Left ventricle myocardium inferior (tissue), 1 donor: Measurements from ENCODE around the gene EBP. TPM values are rescaled to one million over a fixed set of nuclear protein-coding genes. Genes with fewer than 3 reads are reported as not detected.
A peak's percentile ranks its signal among the peaks of the same experiment; 100 is the strongest.

Experiments used
- DNase-seq: peaks from one replicate; pipeline ENCODE4 v3.0.0-alpha.2; 2020
- H3K27ac ChIP-seq: fragments of 200-600 bp; replicated peaks from 2 replicates; pipeline ENCODE4 v1.8.0; 2021
- H3K27me3 ChIP-seq: fragments of 200-600 bp; 2 replicates; pipeline ENCODE4 v1.8.0; 2021; ENCODE audit warnings: low read depth
- H3K36me3 ChIP-seq: fragments of 200-600 bp; 2 replicates; pipeline ENCODE4 v1.8.0; 2021
- H3K4me1 ChIP-seq: fragments of 200-600 bp; 2 replicates; pipeline ENCODE4 v1.8.0; 2021
- H3K4me3 ChIP-seq: fragments of 200-600 bp; 2 replicates; pipeline ENCODE4 v1.8.0; 2021; ENCODE audit warnings: mild to moderate bottlenecking, moderate library complexity
- H3K9me3 ChIP-seq: fragments of 200-600 bp; replicated peaks from 2 replicates; pipeline ENCODE4 v1.8.0; 2021
- intact Hi-C: fragments of 100-400 bp; cut with micrococcal nuclease; formaldehyde crosslinking; loops from one replicate; pipeline ENCODE4 v1.11.0; 2022
- total RNA-seq: library from RNA; stranded (reverse); fragmentation: NEBNext Ultra II Directional; extraction: Animal tissue kit (Norgen Biotek cat#: 25700); gene quantifications from one replicate; pipeline ENCODE4 v1.2.1, GENCODE V29; 2021
- TF ChIP-seq, protein P1 (sequence below): fragments of 200-600 bp; IDR thresholded peaks from 2 replicates; pipeline ENCODE4 v1.8.0; 2021; ENCODE audit warnings: antibody characterized with exemption, mild to moderate bottlenecking, borderline replicate concordance
- donor health status: DM: no; HTN: yes; CAD: no; lungs with severe emphysema.

The EBP gene
- total RNA-seq, 1 donor from 2014 or later: 48.9 TPM

DNA sequence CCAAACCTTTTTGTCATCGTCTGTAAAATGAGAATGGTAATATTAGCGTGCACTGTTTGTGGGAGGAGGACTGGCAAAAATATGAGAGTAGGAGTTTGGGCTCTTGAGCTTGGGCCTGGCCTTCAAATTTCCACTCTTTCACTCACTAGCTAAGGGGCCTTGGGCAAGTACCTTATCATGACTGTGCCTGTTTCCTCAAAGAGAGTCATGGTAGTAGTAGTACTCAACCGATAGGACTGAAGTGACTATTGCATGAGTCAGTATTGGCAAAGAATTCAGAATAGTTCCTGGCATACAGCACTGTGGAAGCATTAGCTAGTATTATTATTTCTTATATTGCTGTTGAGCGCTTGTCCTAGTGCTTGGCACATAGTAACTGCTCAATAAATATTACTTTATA is 36.7 kb downstream of the EBP start:
- TF ChIP-seq, protein P1, sequence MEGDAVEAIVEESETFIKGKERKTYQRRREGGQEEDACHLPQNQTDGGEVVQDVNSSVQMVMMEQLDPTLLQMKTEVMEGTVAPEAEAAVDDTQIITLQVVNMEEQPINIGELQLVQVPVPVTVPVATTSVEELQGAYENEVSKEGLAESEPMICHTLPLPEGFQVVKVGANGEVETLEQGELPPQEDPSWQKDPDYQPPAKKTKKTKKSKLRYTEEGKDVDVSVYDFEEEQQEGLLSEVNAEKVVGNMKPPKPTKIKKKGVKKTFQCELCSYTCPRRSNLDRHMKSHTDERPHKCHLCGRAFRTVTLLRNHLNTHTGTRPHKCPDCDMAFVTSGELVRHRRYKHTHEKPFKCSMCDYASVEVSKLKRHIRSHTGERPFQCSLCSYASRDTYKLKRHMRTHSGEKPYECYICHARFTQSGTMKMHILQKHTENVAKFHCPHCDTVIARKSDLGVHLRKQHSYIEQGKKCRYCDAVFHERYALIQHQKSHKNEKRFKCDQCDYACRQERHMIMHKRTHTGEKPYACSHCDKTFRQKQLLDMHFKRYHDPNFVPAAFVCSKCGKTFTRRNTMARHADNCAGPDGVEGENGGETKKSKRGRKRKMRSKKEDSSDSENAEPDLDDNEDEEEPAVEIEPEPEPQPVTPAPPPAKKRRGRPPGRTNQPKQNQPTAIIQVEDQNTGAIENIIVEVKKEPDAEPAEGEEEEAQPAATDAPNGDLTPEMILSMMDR: no peak

DNA sequence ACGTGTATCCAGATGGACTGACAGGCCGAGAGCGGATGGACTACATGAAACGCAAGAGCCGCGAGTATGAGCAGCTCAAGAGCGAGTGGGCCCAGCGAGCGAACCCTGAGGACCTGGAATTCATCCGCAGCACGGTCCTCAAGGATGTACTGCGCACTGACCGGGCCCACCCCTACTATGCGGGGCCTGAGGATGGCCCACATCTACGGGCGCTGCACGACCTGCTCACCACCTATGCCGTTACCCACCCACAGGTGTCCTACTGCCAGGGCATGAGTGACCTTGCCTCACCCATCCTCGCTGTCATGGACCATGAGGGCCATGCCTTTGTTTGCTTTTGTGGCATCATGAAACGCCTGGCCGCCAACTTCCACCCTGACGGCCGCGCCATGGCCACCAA is 38.0 kb downstream of the EBP start:
- H3K36me3 ChIP-seq: peaks cover 21% of the 10 kb centered on the region
- peaks cover 12% of the 10 kb centered on the region for H3K4me1 ChIP-seq
- no peaks in the 10 kb centered on the region for H3K9me3 ChIP-seq
- TF ChIP-seq, protein P1: no peak
- intact Hi-C loops: no loop called here
- no peak overlapping the region for H3K27ac ChIP-seq
- H3K27me3 ChIP-seq: no peaks in the 10 kb centered on the region
- DNase-seq: no peak
- H3K4me3 ChIP-seq: no peak overlapping the region

More for the DNA sequence above, 36.7 kb downstream of the EBP start:
- Histone ChIP-seq H3K27ac (peak overlapping the region; percentile 50), H3K27me3 (no peaks in the 10 kb centered on the region), H3K9me3 (no peaks in the 10 kb centered on the region), H3K4me3 (no peak overlapping the region), H3K36me3 (peaks cover 21% of the 10 kb centered on the region), H3K4me1 (peaks cover 6% of the 10 kb centered on the region)
- intact Hi-C loops: no loop called here
- DNase-seq: no peak

DNA sequence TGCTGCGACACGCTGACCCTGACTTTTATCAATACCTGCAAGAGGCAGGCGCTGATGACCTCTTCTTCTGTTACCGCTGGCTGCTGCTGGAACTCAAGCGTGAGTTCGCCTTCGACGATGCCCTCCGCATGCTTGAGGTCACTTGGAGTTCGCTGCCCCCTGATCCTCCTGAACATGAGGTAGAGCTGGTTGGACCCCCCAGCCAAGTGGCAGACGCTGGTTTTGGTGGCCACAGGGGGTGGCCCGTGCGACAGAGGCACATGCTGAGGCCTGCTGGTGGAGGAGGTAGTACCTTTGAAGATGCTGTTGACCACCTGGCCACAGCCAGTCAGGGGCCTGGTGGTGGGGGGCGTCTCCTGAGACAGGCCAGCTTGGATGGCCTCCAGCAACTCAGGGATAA is 38.4 kb downstream of the EBP start:
- H3K27me3 ChIP-seq: no peaks in the 10 kb centered on the region
- H3K4me3 ChIP-seq: no peak overlapping the region
- intact Hi-C loops: no loop called here
- peaks cover 21% of the 10 kb centered on the region for H3K36me3 ChIP-seq
- H3K9me3 ChIP-seq: no peaks in the 10 kb centered on the region
- H3K4me1 ChIP-seq: peaks cover 12% of the 10 kb centered on the region
- TF ChIP-seq, protein P1: no peak
- DNase-seq: no peak
- H3K27ac ChIP-seq: no peak overlapping the region

DNA sequence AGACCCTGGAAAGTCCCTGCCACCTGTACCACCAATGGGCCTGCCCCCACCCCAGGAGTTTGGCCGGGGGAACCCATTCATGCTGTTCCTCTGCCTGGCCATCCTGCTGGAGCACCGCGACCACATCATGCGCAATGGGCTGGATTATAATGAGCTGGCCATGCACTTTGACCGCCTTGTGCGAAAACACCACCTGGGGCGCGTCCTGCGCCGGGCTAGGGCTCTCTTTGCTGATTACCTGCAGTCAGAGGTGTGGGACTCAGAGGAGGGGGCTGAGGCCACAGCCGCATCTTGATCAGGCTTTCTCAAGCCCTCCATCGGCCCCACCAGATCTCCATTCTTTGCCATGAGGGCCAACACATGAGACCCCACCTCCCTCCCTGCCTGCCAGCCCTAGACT is 39.1 kb downstream of the EBP start:
- no peak overlapping the region for H3K4me3 ChIP-seq
- TF ChIP-seq, protein P1: no peak
- intact Hi-C loops: no loop called here
- H3K27ac ChIP-seq: no peak overlapping the region
- H3K36me3 ChIP-seq: peaks cover 21% of the 10 kb centered on the region
- peaks cover 12% of the 10 kb centered on the region for H3K4me1 ChIP-seq
- no peaks in the 10 kb centered on the region for H3K9me3 ChIP-seq
- H3K27me3 ChIP-seq: no peaks in the 10 kb centered on the region
- no peak for DNase-seq

DNA sequence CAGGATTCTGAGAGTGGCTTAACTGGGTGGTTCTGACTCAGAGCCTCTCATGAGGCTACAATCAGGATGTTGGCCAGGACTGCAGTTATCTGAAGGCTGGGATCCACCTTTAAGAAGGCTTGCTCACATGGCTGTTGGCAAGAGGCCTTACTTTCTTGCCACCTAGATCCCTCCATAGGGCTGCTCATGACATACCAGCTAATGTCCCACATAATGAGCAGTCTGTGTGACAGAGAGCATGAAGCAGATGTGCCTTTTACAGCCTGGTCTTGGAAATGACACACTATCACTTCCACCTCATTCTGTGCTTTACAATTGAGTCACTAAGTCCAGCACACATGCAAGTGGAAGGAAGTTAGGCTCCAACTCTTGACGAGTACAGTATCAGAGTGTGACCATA is 48.4 kb downstream of the EBP start:
- Histone ChIP-seq H3K4me3 (no peak overlapping the region), H3K4me1 (peaks cover 4% of the 10 kb centered on the region), H3K27ac (no peak overlapping the region), H3K9me3 (no peaks in the 10 kb centered on the region), H3K36me3 (no peaks in the 10 kb centered on the region), H3K27me3 (no peaks in the 10 kb centered on the region)
- no peak for DNase-seq
- intact Hi-C loops: no loop called here
- TF ChIP-seq, protein P1: no peak
